ENCODE measurements around the gene SMURF2. TPM values are rescaled to one million over a fixed set of nuclear protein-coding genes. Genes with fewer than 3 reads are reported as not detected.
"Not testable (repeated sequence)": the region's sequence is repeated elsewhere in the genome, so short reads cannot be mapped to it uniquely, and the experiment has no call there.

The SMURF2 gene
- total RNA-seq, 1 experiment from 2014 or later, result 76.6 TPM

DNA sequence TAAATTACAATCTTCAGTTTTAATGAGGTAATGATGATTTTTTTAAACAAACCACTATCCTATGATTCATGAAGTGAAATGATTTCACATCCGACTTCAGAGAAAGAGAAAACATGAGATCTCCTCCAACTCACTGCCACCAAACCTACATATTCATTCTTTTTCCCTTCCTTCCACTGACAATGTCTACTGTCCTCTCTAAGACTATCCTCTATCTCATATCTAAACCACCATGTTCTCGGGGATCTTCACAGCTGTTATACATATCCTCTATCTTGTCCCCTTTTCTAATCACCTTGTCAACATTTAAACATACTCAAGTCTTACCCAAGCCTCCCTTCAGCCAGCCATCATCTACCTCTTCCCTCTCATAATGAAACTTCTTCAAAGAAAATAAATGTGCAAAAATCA, 53.5 kb downstream of the SMURF2 start:
- no peaks in the 10 kb centered on the region for H3K27me3 ChIP-seq (ENCODE audit: low read length)
- no peak overlapping the region for H3K4me3 ChIP-seq (ENCODE audit: low read length)
- DNase-seq (peak; percentile 53), ATAC-seq (peak; percentile 93)
- no peak overlapping the region for H3K9ac ChIP-seq (ENCODE audit: low read length)
- no peak for TF ChIP-seq EZH2 (IDR thresholded peaks at IDR 0.05; ENCODE audit: low read length, unreplicated experiment)
- no peak for TF ChIP-seq EZH2phosphoT487 (IDR thresholded peaks at IDR 0.05; ENCODE audit: borderline replicate concordance, low read length)
- no peak for TF ChIP-seq CTCF (conservative IDR thresholded peaks at IDR 0.05; ENCODE audit: low read depth, low read length)
- peaks cover 10% of the 10 kb centered on the region for H3K4me1 ChIP-seq (ENCODE audit: insufficient read depth, low read length)
- H3K4me2 ChIP-seq (ENCODE audit: low read length), result peak overlapping the region; percentile 16
- no peaks in the 10 kb centered on the region for H3K9me3 ChIP-seq (ENCODE audit: low read length)
- H2AFZ ChIP-seq (ENCODE audit: low read length), result no peak overlapping the region
- no TSS peak for BruUV-seq (replicated peaks)
- intact Hi-C loops (cut with micrococcal nuclease), result loop anchor here (2.0 to 10.0 kb wide), 3 partner anchors 14 to 184 kb away; no protein-coding TSS in a partner anchor
- H3K36me3 ChIP-seq (ENCODE audit: low read depth, low read length), result no peaks in the 10 kb centered on the region
- no peaks in the 10 kb centered on the region for H3K9me2 ChIP-seq (replicated peaks; ENCODE audit: low read length)
- peaks cover 16% of the 10 kb centered on the region for H3F3A ChIP-seq (ENCODE audit: low read length, unreplicated experiment)
- ChIA-PET POLR2A (ENCODE audit: unreplicated experiment) (no interaction called here), CTCF (no interaction called here)
- peaks cover 46% of the 10 kb centered on the region for H4K20me1 ChIP-seq (ENCODE audit: low read length)
- H3K79me2 ChIP-seq (ENCODE audit: low read length), result peaks cover 94% of the 10 kb centered on the region
- peak overlapping the region; percentile 44 for H3K27ac ChIP-seq (ENCODE audit: low read length)

GRCh38 chr17:64607862-64608565, 54.1 kb downstream of the SMURF2 start:
- CTCF ChIA-PET, result no interaction called here
- no TSS peak for BruUV-seq (replicated peaks)
- intact Hi-C loops (cut with micrococcal nuclease), result loop anchor here (2.0 to 10.0 kb wide), 3 partner anchors 15 to 183 kb away; no protein-coding TSS in a partner anchor

DNA sequence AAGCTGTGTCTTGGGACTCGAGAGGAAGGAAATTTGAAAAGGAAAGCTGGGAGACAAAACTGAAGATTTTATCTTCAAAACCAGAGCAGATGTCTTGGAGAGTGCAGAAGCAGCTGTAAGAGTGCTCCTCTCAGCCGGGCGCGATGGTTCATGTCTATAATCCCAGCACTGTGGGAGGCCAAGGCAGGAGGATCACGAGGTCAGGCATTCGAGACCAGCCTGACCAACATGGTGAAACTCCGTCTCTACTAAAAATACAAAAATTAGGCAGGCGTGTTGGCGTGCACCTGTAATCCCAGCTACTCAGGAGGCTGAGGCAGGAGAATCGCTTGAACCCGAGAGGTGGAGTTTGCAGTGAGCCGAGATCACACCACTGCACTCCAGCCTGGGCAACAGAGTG, 57.6 kb downstream of the SMURF2 start:
- POLR2A ChIA-PET (ENCODE audit: unreplicated experiment); H3K4me3 ChIP-seq (ENCODE audit: low read length); ATAC-seq; H2AFZ ChIP-seq (ENCODE audit: low read length); H3K27me3 ChIP-seq (ENCODE audit: low read length); H3K27ac ChIP-seq (ENCODE audit: low read length); H3K9me2 ChIP-seq (replicated peaks; ENCODE audit: low read length); H3K9me3 ChIP-seq (ENCODE audit: low read length); H3K4me2 ChIP-seq (ENCODE audit: low read length); BruUV-seq (replicated peaks); DNase-seq; H3K9ac ChIP-seq (ENCODE audit: low read length); H3K36me3 ChIP-seq (ENCODE audit: low read depth, low read length); H3K4me1 ChIP-seq (ENCODE audit: insufficient read depth, low read length): not testable (repeated sequence)
- peaks cover 16% of the 10 kb centered on the region for H3F3A ChIP-seq (ENCODE audit: low read length, unreplicated experiment)
- CTCF ChIA-PET, result interaction anchor here (0.6 kb wide), 1 partner anchor 186 kb away, joined by 4 read pairs; no protein-coding TSS in a partner anchor
- intact Hi-C loops (cut with micrococcal nuclease), result loop anchor here (10.0 kb wide), 2 partner anchors 60 to 180 kb away; no protein-coding TSS in a partner anchor
- peaks cover 52% of the 10 kb centered on the region for H4K20me1 ChIP-seq (ENCODE audit: low read length)
- peaks cover 98% of the 10 kb centered on the region for H3K79me2 ChIP-seq (ENCODE audit: low read length)

More at GRCh38 chr17:64607862-64608565, 54.1 kb downstream of the SMURF2 start:
- ATAC-seq (peak; percentile 86), DNase-seq (peak; percentile 26)
- Histone ChIP-seq H3K4me3 (ENCODE audit: low read length) (no peak overlapping the region), H3K27me3 (ENCODE audit: low read length) (no peaks in the 10 kb centered on the region), H3K36me3 (ENCODE audit: low read depth, low read length) (no peaks in the 10 kb centered on the region), H3K4me2 (ENCODE audit: low read length) (peak overlapping the region; percentile 16), H3F3A (ENCODE audit: low read length, unreplicated experiment) (peaks cover 16% of the 10 kb centered on the region), H3K4me1 (ENCODE audit: insufficient read depth, low read length) (peaks cover 10% of the 10 kb centered on the region), H3K9me3 (ENCODE audit: low read length) (no peaks in the 10 kb centered on the region), H4K20me1 (ENCODE audit: low read length) (peaks cover 46% of the 10 kb centered on the region), H2AFZ (ENCODE audit: low read length) (no peak overlapping the region), H3K79me2 (ENCODE audit: low read length) (peaks cover 94% of the 10 kb centered on the region), H3K9ac (ENCODE audit: low read length) (no peak overlapping the region), H3K9me2 (replicated peaks; ENCODE audit: low read length) (no peaks in the 10 kb centered on the region), H3K27ac (ENCODE audit: low read length) (peak overlapping the region; percentile 44)
- POLR2A ChIA-PET (ENCODE audit: unreplicated experiment), result no interaction called here
- TF ChIP-seq EZH2 (IDR thresholded peaks at IDR 0.05; ENCODE audit: low read length, unreplicated experiment) (no peak), EZH2phosphoT487 (IDR thresholded peaks at IDR 0.05; ENCODE audit: borderline replicate concordance, low read length) (no peak), CTCF (conservative IDR thresholded peaks at IDR 0.05; ENCODE audit: low read depth, low read length) (no peak)
